ENCODE measurements around the gene PWWP2B. TPM values are rescaled to one million over a fixed set of nuclear protein-coding genes. Genes with fewer than 3 reads are reported as not detected.

Gene PWWP2B
- total and polyA plus RNA-seq, 2 experiments from 2014 or later: 0.66 to 5.8 TPM

DNA sequence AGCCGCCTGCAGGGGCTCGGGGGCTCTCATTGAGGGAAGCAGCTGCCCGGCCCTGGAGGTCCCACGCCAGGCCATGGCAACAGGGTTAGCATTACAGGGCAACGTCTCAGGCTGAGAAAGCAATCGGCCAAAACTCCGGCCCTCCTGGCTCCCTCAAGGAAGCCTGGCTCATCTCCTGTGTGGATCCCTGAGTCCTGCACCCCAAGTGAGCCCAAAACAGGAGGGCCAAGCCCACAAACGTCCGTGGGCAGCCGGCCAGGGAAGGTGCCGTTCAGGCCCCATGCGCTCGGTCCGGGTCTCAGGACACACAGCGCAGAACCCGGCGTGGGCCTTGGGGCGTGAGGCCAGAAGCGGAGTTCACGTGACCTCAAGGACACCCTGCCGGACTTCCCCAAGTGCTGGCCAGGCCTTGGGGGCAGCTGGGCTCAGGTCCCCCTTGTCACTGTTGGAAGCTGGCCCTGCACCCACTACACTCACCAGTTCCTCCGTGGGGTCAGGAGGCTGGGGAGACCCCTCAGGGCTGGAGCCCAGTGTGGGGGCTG, 8.0 kb upstream of the PWWP2B start:
- peak; percentile 73 for DNase-seq
- no peaks in the 10 kb centered on the region for H3K9me2 ChIP-seq (ENCODE audit: insufficient read depth)

DNA sequence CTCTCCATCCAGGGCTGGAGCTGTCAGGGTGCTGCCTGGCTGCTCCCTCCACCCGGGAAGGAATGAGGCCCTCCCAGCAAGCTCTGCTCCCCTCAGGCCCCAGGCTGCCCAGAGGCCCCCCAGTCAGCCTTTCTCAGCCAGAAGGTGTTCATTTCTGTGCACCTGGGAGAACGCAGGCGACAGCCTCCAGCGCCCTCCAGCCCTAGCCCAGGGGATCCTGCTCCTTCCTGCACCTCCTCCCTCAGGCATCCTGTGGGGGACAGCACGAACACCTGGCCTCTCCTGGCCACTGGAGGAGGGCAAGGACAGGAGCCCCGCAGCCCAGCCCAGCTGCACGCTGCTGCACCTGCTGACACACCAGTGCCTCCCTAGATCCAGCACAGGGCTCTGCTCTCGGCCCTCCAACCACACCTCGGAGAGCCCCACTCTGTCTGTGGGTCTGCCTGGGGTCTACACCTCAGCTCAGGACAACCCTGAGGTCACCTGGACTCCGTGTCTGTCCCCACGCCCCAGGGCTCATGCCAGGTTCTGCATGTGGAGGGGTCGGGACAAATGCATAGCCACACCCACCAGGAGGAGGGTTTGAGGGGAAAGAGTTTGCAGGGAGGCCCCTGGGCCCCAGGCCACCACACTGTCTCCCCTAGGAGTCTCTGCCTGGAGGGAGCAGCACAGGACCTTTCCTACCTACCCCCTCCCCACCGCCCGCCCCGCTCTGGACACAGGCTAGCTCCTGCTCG, 7.4 kb upstream of the PWWP2B start:
- in situ Hi-C loops (cut with MboI): no loop called here
- TF ChIP-seq EZH2 (IDR thresholded peaks at IDR 0.05; ENCODE audit: insufficient read depth, poor library complexity, severe bottlenecking): no peak
- Histone ChIP-seq H3K9me2 (ENCODE audit: insufficient read depth) (no peaks in the 10 kb centered on the region), H3K27ac (no peak overlapping the region), H3K9me3 (ENCODE audit: low read depth) (no peaks in the 10 kb centered on the region), H3K9ac (no peak overlapping the region), H3F3A (ENCODE audit: insufficient read depth) (no peaks in the 10 kb centered on the region), H3K36me3 (ENCODE audit: low read depth) (no peaks in the 10 kb centered on the region), H3K4me1 (ENCODE audit: insufficient read depth) (0 out of 2 replicates have a peak, but pooled peaks cover 3% of the 10 kb centered on the region), H3K4me3 (no peak overlapping the region), H2AFZ (no peak overlapping the region), H4K20me1 (ENCODE audit: insufficient read depth) (no peaks in the 10 kb centered on the region), H3K79me2 (ENCODE audit: insufficient read depth) (no peaks in the 10 kb centered on the region), H3K4me2 (ENCODE audit: unreplicated experiment) (no peak overlapping the region), H3K27me3 (replicated peaks; ENCODE audit: insufficient read depth) (no peaks in the 10 kb centered on the region)
- 78 to 79% methylated on average over 16 of the region's 16 CpGs for WGBS, 2 experiments (ENCODE audit: low coverage in 1 of 2, low lambda C conversion rate in 2 of 2, missing lambda C conversion rate in 2 of 2)
- peak; percentile 17 for DNase-seq

More for the DNA sequence above, 8.0 kb upstream of the PWWP2B start:
- H3K4me3 ChIP-seq: no peak overlapping the region
- no peaks in the 10 kb centered on the region for H3K79me2 ChIP-seq (ENCODE audit: insufficient read depth)
- TF ChIP-seq EZH2phosphoT487 (IDR thresholded peaks at IDR 0.05; ENCODE audit: insufficient read depth, low read depth) (no peak), EZH2 (IDR thresholded peaks at IDR 0.05; ENCODE audit: insufficient read depth, poor library complexity, severe bottlenecking) (no peak)
- H2AFZ ChIP-seq: no peak overlapping the region
- H3K27ac ChIP-seq: no peak overlapping the region
- H3K4me1 ChIP-seq (ENCODE audit: insufficient read depth): 0 out of 2 replicates have a peak, but pooled peaks cover 3% of the 10 kb centered on the region
- no peaks in the 10 kb centered on the region for H4K20me1 ChIP-seq (ENCODE audit: insufficient read depth)
- no peaks in the 10 kb centered on the region for H3K9me3 ChIP-seq (ENCODE audit: low read depth)
- H3K4me2 ChIP-seq (ENCODE audit: unreplicated experiment): no peak overlapping the region
- no peaks in the 10 kb centered on the region for H3F3A ChIP-seq (ENCODE audit: insufficient read depth)
- no peaks in the 10 kb centered on the region for H3K27me3 ChIP-seq (replicated peaks; ENCODE audit: insufficient read depth)
- in situ Hi-C loops (cut with MboI): no loop called here
- no peak overlapping the region for H3K9ac ChIP-seq
- 55 to 74% methylated on average over 4 to 19 of the region's 22 CpGs for WGBS, 2 experiments (ENCODE audit: low coverage in 1 of 2, low lambda C conversion rate in 2 of 2, missing lambda C conversion rate in 2 of 2)
- H3K36me3 ChIP-seq (ENCODE audit: low read depth): no peaks in the 10 kb centered on the region

DNA sequence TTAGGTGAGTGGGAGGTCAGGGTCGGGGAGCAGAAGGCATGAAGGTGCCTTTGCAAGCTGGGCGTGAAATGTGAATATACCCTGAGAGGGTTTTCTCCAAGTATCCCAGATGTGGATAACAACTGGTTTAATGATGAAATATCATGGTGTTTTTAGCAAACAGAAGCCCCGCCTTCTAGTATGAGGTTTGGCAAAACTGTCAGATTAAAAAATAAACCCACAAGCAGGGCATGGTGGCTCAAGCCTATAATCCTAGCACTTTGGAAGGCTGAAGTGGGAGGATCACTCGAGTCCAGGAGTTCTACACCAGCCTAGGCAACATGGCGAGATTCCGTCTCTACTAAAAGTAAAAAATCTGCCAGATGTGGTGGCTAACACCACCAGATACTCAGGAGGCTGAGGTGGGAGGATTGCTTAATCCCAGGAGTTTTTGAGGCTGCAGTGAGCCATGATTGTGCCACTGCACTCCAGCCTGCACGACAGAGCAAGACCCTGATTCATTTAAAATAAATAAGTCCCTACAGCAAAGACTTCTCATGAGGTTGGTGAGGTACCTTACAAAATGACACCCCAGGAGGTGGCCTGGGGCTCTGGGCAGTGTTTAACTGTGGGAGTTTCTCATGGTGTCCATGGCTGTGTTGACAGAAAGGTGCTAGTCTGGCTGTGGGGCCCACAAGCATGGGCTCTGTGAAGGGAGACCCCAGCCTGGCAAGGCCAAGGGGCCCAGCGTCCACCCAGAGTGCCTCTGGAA, 6.7 kb upstream of the PWWP2B start:
- no peaks in the 10 kb centered on the region for H3K27me3 ChIP-seq (replicated peaks; ENCODE audit: insufficient read depth)
- H3K9me3 ChIP-seq (ENCODE audit: low read depth): no peaks in the 10 kb centered on the region
- no peaks in the 10 kb centered on the region for H3F3A ChIP-seq (ENCODE audit: insufficient read depth)
- H3K27ac ChIP-seq: no peak overlapping the region
- no peak overlapping the region for H3K4me3 ChIP-seq
- no peak overlapping the region for H3K4me2 ChIP-seq (ENCODE audit: unreplicated experiment)
- H3K9ac ChIP-seq: no peak overlapping the region
- TF ChIP-seq EZH2phosphoT487 (IDR thresholded peaks at IDR 0.05; ENCODE audit: insufficient read depth, low read depth) (no peak), EZH2 (IDR thresholded peaks at IDR 0.05; ENCODE audit: insufficient read depth, poor library complexity, severe bottlenecking) (no peak)
- no peak overlapping the region for H2AFZ ChIP-seq
- 0 out of 2 replicates have a peak, but pooled peaks cover 3% of the 10 kb centered on the region for H3K4me1 ChIP-seq (ENCODE audit: insufficient read depth)
- WGBS, 2 experiments (ENCODE audit: low coverage in 1 of 2, low lambda C conversion rate in 2 of 2, missing lambda C conversion rate in 2 of 2): 47 to 49% methylated on average over 8 of the region's 8 CpGs
- H3K36me3 ChIP-seq (ENCODE audit: low read depth): no peaks in the 10 kb centered on the region
- no peaks in the 10 kb centered on the region for H4K20me1 ChIP-seq (ENCODE audit: insufficient read depth)
- H3K9me2 ChIP-seq (ENCODE audit: insufficient read depth): no peaks in the 10 kb centered on the region
- peak; percentile 53 for DNase-seq
- in situ Hi-C loops (cut with MboI): no loop called here
- no peaks in the 10 kb centered on the region for H3K79me2 ChIP-seq (ENCODE audit: insufficient read depth)

DNA sequence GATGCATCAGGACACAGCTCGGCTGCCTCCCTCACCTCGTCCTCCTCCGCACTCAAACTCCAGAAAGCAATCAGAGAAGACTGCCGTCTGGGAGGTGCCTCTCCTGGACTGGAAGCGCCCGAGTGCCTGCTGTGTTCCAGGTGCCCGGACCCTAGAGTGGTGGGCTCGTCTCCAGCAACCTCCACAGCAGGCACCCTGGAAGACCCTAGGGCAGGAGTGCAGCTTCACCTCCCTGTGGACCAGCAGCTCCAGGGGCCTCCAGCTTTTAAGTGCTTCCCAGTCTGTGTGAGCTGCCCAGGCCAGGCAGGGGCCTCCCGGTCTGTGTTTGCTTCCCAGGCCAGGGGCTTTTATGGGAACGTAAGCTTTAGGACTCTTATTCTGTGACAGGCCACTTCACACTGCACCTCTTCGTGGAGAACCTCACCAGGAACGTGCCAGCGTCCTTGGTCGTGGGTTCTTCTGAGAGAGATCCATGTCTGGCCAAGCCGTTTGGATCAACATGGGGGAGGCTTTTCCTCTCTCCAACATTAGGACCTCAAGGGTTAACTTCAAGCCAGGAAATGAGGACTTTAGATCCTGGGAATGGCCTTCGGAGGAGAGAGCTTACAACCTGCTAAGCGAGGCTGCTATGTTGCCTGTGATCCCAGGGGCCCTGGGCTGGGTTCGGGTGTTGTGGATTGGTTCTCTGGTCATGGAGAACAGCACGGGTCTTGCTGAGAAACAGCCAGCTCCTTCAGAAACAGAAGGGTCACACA, 5.9 kb upstream of the PWWP2B start:
- in situ Hi-C loops (cut with MboI): no loop called here
- no peak overlapping the region for H3K4me2 ChIP-seq (ENCODE audit: unreplicated experiment)
- 0 out of 2 replicates have a peak, but pooled peaks cover 3% of the 10 kb centered on the region for H3K4me1 ChIP-seq (ENCODE audit: insufficient read depth)

More for the DNA sequence above, 5.9 kb upstream of the PWWP2B start:
- Histone ChIP-seq H3K79me2 (ENCODE audit: insufficient read depth) (no peaks in the 10 kb centered on the region), H2AFZ (no peak overlapping the region), H3K9me3 (ENCODE audit: low read depth) (no peaks in the 10 kb centered on the region), H3K4me3 (no peak overlapping the region), H4K20me1 (ENCODE audit: insufficient read depth) (no peaks in the 10 kb centered on the region), H3K36me3 (ENCODE audit: low read depth) (no peaks in the 10 kb centered on the region), H3K9ac (no peak overlapping the region), H3F3A (ENCODE audit: insufficient read depth) (no peaks in the 10 kb centered on the region), H3K27ac (no peak overlapping the region), H3K9me2 (ENCODE audit: insufficient read depth) (no peaks in the 10 kb centered on the region), H3K27me3 (replicated peaks; ENCODE audit: insufficient read depth) (no peaks in the 10 kb centered on the region)
- TF ChIP-seq EZH2phosphoT487 (IDR thresholded peaks at IDR 0.05; ENCODE audit: insufficient read depth, low read depth) (no peak), EZH2 (IDR thresholded peaks at IDR 0.05; ENCODE audit: insufficient read depth, poor library complexity, severe bottlenecking) (no peak)
- DNase-seq: no peak
- WGBS, 2 experiments (ENCODE audit: low coverage in 1 of 2, low lambda C conversion rate in 2 of 2, missing lambda C conversion rate in 2 of 2): 69 to 70% methylated on average over 18 to 19 of the region's 19 CpGs
